Testis (tissue), 2 donors: ENCODE data around the gene RNF187.

ENCODE experiments used
- CTCF ChIP-seq, 3 experiments: fragments of 450-650 bp in 2 of 3; fragments of 200-600 bp in 1 of 3; sonication (generic) in 1 of 3; IDR thresholded peaks; one replicate each; pipeline ENCODE4 v1.5.1; 2016 to 2019; ENCODE audit warnings: antibody characterized with exemption in 3 of 3, mild to moderate bottlenecking in 2 of 3, moderate library complexity in 1 of 3
- POLR2A ChIP-seq: fragments of 450-650 bp; IDR thresholded peaks from one replicate; pipeline ENCODE4 v1.6.1; 2017; ENCODE audit warnings: antibody characterized with exemption, mild to moderate bottlenecking, moderate library complexity

- TF ChIP-seq CTCF (IDR thresholded peaks at IDR 0.05) (no peak), POLR2A (no peak)
These were observed 9.9 kb upstream of the RNF187 start for GRCh38 chr1:228477263-228477662.
